IMR-90 (cell line): Measurements from ENCODE around the gene DIP2B. TPM values are rescaled to one million over a fixed set of nuclear protein-coding genes. Genes with fewer than 3 reads are reported as not detected.

ENCODE experiments used
- ATAC-seq: fragments of 200-7000 bp; cut with Tn5 transposase; 2 replicates; pipeline ENCODE4 v1.9.1; 2020; ENCODE audit warnings: low read depth, mild to moderate bottlenecking, moderate library complexity
- BruUV-seq: library from RNA; stranded (reverse); fragments of 400-500 nt; replicated peaks from 2 replicates; lab custom pipeline; 2021; lab: Mats Ljungman, UMichigan
- CTCF ChIA-PET: fragments of 300-600 bp; formaldehyde crosslinking; extraction: SDS; loops from one replicate; lab custom pipeline; 2021; ENCODE audit warnings: antibody characterized with exemption; lab: Yijun Ruan, JAX
- POLR2A ChIA-PET: fragments of 300-600 bp; sonication (Branson Sonifier 250); formaldehyde crosslinking; loops from one replicate; lab custom pipeline; 2022; ENCODE audit warnings: antibody characterized with exemption; ENCODE audit not compliant: unreplicated experiment; lab: Charles Lee
- DNase-seq: peaks from one replicate; pipeline ENCODE4 v3.0.0; 2013
- H2AFZ ChIP-seq: replicated peaks from 2 replicates; pipeline ENCODE3; 2013; ENCODE audit warnings: low read length, mild to moderate bottlenecking; ENCODE audit not compliant: poor library complexity
- H2AK5ac ChIP-seq: 2 replicates; pipeline ENCODE4 v1.6.1; 2013; ENCODE audit warnings: low read depth, low read length, inconsistent platforms
- H2AK9ac ChIP-seq: replicated peaks from 2 replicates; pipeline ENCODE3; 2013; ENCODE audit warnings: mild to moderate bottlenecking, low read depth, low read length, moderate library complexity; ENCODE audit not compliant: poor library complexity
- H2BK120ac ChIP-seq: 2 replicates; pipeline ENCODE4 v1.6.1; 2013; ENCODE audit warnings: low read depth, low read length, inconsistent platforms
- H2BK15ac ChIP-seq: 3 replicates; pipeline ENCODE4 v1.6.1; 2013; ENCODE audit warnings: low read depth, low read length, inconsistent platforms
- H2BK20ac ChIP-seq: 2 replicates; pipeline ENCODE4 v1.6.1; 2013; ENCODE audit warnings: low read depth, mild to moderate bottlenecking, inconsistent platforms, low read length, moderate library complexity
- H2BK5ac ChIP-seq: 2 replicates; pipeline ENCODE4 v1.6.1; 2013; ENCODE audit warnings: mild to moderate bottlenecking, low read depth, low read length, inconsistent platforms; ENCODE audit not compliant: poor library complexity, severe bottlenecking
- H3K14ac ChIP-seq: replicated peaks from 2 replicates; pipeline ENCODE4 v1.6.1; 2013; ENCODE audit warnings: low read depth, low read length, inconsistent platforms
- H3K18ac ChIP-seq: 2 replicates; pipeline ENCODE4 v1.6.1; 2013; ENCODE audit warnings: low read depth, low read length, control low read depth
- H3K23ac ChIP-seq: 2 replicates; pipeline ENCODE4 v1.6.1; 2013; ENCODE audit warnings: low read depth, low read length, inconsistent platforms
- H3K27ac ChIP-seq: 2 replicates; pipeline ENCODE4 v1.5.1; 2013; ENCODE audit warnings: mild to moderate bottlenecking, control low read depth, low read length; ENCODE audit not compliant: insufficient read depth
- H3K27me3 ChIP-seq: 2 replicates; pipeline ENCODE4 v1.6.1; 2013; ENCODE audit warnings: low read length; ENCODE audit not compliant: control insufficient read depth, insufficient read depth
- H3K36me3 ChIP-seq: 2 replicates; pipeline ENCODE4 v1.6.1; 2013; ENCODE audit warnings: low read length, mixed read lengths; ENCODE audit not compliant: control insufficient read depth, insufficient read depth
- H3K4ac ChIP-seq: 2 replicates; pipeline ENCODE4 v1.6.1; 2013; ENCODE audit warnings: low read depth, low read length, inconsistent platforms
- H3K4me1 ChIP-seq: 2 replicates; pipeline ENCODE4 v1.6.1; 2013; ENCODE audit warnings: low read length, mixed read lengths; ENCODE audit not compliant: control insufficient read depth, insufficient read depth
- H3K4me2 ChIP-seq: 2 replicates; pipeline ENCODE4 v1.6.1; 2013; ENCODE audit warnings: low read depth, mild to moderate bottlenecking, control low read depth, low read length, moderate library complexity
- H3K4me3 ChIP-seq: 2 replicates; pipeline ENCODE4 v1.5.1; 2013; ENCODE audit warnings: low read depth, mild to moderate bottlenecking, control low read depth, low read length, moderate library complexity; ENCODE audit not compliant: insufficient read depth
- H3K56ac ChIP-seq: 2 replicates; pipeline ENCODE4 v1.6.1; 2013; ENCODE audit warnings: low read length, inconsistent platforms; ENCODE audit not compliant: insufficient read depth; ENCODE audit errors: extremely low read depth
- H3K79me1 ChIP-seq, 2 experiments: 2 replicates each; pipeline ENCODE4 v1.6.1; 2013; ENCODE audit warnings: low read length in 2 of 2, inconsistent platforms in 1 of 2, low read depth in 1 of 2
- H3K9ac ChIP-seq: 2 replicates; pipeline ENCODE4 v1.6.1; 2013; ENCODE audit warnings: low read depth, low read length, control low read depth
- H3K9me1 ChIP-seq: 2 replicates; pipeline ENCODE4 v1.6.1; 2013; ENCODE audit warnings: low read length, inconsistent platforms; ENCODE audit not compliant: insufficient read depth
- H3K9me3 ChIP-seq: 2 replicates; pipeline ENCODE4 v1.6.1; 2013; ENCODE audit warnings: low read length; ENCODE audit not compliant: control insufficient read depth, insufficient read depth
- H4K20me1 ChIP-seq: 2 replicates; pipeline ENCODE4 v1.6.1; 2013; ENCODE audit warnings: low read length, inconsistent platforms; ENCODE audit not compliant: insufficient read depth
- H4K5ac ChIP-seq: 2 replicates; pipeline ENCODE4 v1.6.1; 2013; ENCODE audit warnings: mild to moderate bottlenecking, low read depth, low read length, control low read depth
- H4K8ac ChIP-seq, 2 experiments: 2 replicates each; pipeline ENCODE4 v1.6.1; 2013; ENCODE audit warnings: low read depth in 2 of 2, low read length in 2 of 2, control low read depth in 1 of 2, inconsistent platforms in 1 of 2
- H4K91ac ChIP-seq: 2 replicates; pipeline ENCODE4 v1.6.1; 2013; ENCODE audit warnings: low read depth, low read length, inconsistent platforms; ENCODE audit not compliant: insufficient read depth
- BHLHE40 ChIP-seq: fragments of 150-350 bp; IDR thresholded peaks from 2 replicates; pipeline ENCODE4 v1.6.1; 2016; ENCODE audit warnings: mild to moderate bottlenecking, low read depth, low read length
- FOS ChIP-seq: fragments of 150-350 bp; IDR thresholded peaks from 2 replicates; pipeline ENCODE4 v1.6.1; 2016; ENCODE audit warnings: low read depth, low read length
- MAFK ChIP-seq: IDR thresholded peaks from 2 replicates; pipeline ENCODE4 v1.6.1; 2012; ENCODE audit warnings: low read depth, low read length, improper control_type of control experiment
- MAZ ChIP-seq: IDR thresholded peaks from 2 replicates; pipeline ENCODE4 v1.6.1; 2012; ENCODE audit warnings: low read depth, mild to moderate bottlenecking, low read length, improper control_type of control experiment, moderate library complexity, borderline replicate concordance
- RCOR1 ChIP-seq: IDR thresholded peaks from 2 replicates; pipeline ENCODE4 v1.6.1; 2012; ENCODE audit warnings: mild to moderate bottlenecking, low read length, improper control_type of control experiment; ENCODE audit not compliant: insufficient replicate concordance
- RFX5 ChIP-seq: IDR thresholded peaks from 2 replicates; pipeline ENCODE4 v1.8.0; 2012; ENCODE audit warnings: low read depth, mild to moderate bottlenecking, low read length, moderate library complexity
- SMC3 ChIP-seq: fragments of 150-350 bp; IDR thresholded peaks from 2 replicates; pipeline ENCODE4 v1.6.1; 2016; ENCODE audit warnings: low read depth, mild to moderate bottlenecking, antibody characterized with exemption, low read length, moderate library complexity
- WGBS, 2 experiments: methylation state at CpG; one replicate each; pipeline versions ENCODE4 v1.1.5 to v1.1.7; 2013; ENCODE audit warnings: missing lambda C conversion rate in 2 of 2; ENCODE audit not compliant: insufficient read length in 1 of 2; ENCODE audit errors: extremely low coverage in 2 of 2; 5-methylcytosine and 5-hydroxymethylcytosine counted together
- dilution Hi-C: fragments of 300-500 bp; cut with HindIII; formaldehyde crosslinking; loops from one replicate; pipeline ENCODE4 v1.14.3; 2018; ENCODE audit warnings: low sequenced_read_pairs; ENCODE audit not compliant: unreplicated experiment
- in situ Hi-C: fragments of 300-500 bp; cut with MboI; formaldehyde crosslinking; loops from 3 replicates; pipeline ENCODE4 v1.14.3; 2019; ENCODE audit warnings: low sequenced_read_pairs, inconsistent platforms, mixed read lengths
- intact Hi-C: fragments of 100-400 bp; cut with micrococcal nuclease; formaldehyde crosslinking; loops from 2 replicates; pipeline ENCODE4 v1.10.0; 2022
- polyA plus RNA-seq, 3 experiments: library from polyadenylated mRNA; depleted of rRNA; stranded (reverse); fragments of >200 nt; gene quantifications; 2 replicates each; pipeline ENCODE4 v1.2.3, GENCODE V29; 2012; ENCODE audit warnings: low replicate concordance in 1 of 3
- total RNA-seq: library from RNA; depleted of rRNA; stranded (reverse); fragments of >200 nt; gene quantifications from 2 replicates; pipeline ENCODE4 v1.2.3, GENCODE V29; 2012
- TF ChIP-seq, protein P1 (sequence below): conservative IDR thresholded peaks from 2 replicates; pipeline ENCODE4 v1.5.1; 2012; ENCODE audit warnings: mild to moderate bottlenecking, low read depth, low read length, improper control_type of control experiment

Gene DIP2B
- total and polyA plus RNA-seq, 2 of the 4 experiments (the other 2 are of a cell fraction): 7.7 to 12.9 TPM

DNA sequence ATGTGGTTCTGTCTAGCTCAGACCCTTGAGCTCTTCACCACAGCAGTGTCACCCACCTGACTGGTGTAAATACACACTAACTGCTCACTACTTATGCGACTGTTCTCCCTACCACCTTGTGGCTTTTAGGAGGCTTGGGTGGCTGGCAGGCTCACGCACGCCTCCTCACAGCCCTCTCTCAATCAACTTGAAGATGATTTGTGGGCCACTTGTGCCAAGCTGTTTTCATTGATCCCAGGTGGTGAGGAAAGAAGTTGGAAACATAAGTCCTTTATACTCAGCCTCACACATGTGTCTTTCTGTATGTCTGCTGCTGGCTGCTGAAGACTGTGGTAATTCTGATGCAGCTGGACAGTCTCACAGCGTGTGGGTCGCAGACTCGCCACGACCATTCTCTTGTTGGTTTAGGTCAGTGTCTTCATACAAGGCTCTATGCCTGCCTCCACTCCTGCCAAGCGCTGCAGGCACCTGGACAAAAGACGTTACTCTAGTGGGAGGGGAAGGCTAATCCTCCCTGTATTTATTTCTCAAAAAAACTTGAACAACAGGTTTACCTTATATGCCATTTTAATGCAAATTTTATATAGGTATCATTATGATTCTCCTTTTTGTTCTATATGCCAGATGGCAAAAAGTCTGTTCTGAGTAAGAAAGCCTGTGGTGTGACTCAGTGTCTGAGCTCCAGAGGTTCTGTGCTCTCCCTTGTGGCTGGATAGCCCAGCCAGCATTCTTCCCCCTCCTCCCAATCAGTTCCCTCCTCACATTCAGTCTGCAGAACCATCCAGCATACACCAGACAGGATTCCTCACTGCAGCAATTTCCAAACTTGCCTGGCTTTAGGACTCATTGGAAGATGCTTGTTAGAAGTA is 115.6 kb downstream of the DIP2B start:
- dilution Hi-C loops: no loop called here
- H4K5ac ChIP-seq: peak overlapping the region; percentile 73; the same call in 1 of the 2 replicates
- H3K27me3 ChIP-seq: no peaks in the 10 kb centered on the region
- ChIA-PET POLR2A (no interaction called here), CTCF (no interaction called here)
- H4K20me1 ChIP-seq: peaks cover 6% of the 10 kb centered on the region; the same call in 1 of the 2 replicates
- peaks cover 23% of the 10 kb centered on the region for H3K4me1 ChIP-seq
- peak overlapping the region; percentile 55 for H3K23ac ChIP-seq
- H3K14ac ChIP-seq: peak overlapping the region; percentile 82
- peak overlapping the region; percentile 78 for H2AK5ac ChIP-seq
- no peak overlapping the region for H3K4me3 ChIP-seq
- H3K9me1 ChIP-seq: peaks cover 24% of the 10 kb centered on the region
- H2BK15ac ChIP-seq: peak overlapping the region; percentile 67; the same call in 2 of the 3 replicates
- no peaks in the 10 kb centered on the region for H3K9me3 ChIP-seq
- peak overlapping the region; percentile 20 for H3K18ac ChIP-seq
- ATAC-seq: peak; percentile 94
- peak overlapping the region; percentile 50 for H2AK9ac ChIP-seq
- peak overlapping the region; percentile 40 to 54 for H4K8ac ChIP-seq
- H3K9ac ChIP-seq: no peak overlapping the region; the same call in 1 of the 2 replicates
- peak overlapping the region; percentile 63 for H2BK5ac ChIP-seq
- peak overlapping the region; percentile 61 for H3K4me2 ChIP-seq
- 37% methylated on average over 5 of the region's 9 CpGs; no CpG with 5 or more reads in 1 of the 2 experiments for WGBS, 2 experiments
- peak overlapping the region; percentile 91 for H3K4ac ChIP-seq
- no peaks in the 10 kb centered on the region for H3K36me3 ChIP-seq
- intact Hi-C loops: loop anchor here (5.0 kb wide), 2 partner anchors 48 to 113 kb away; no protein-coding TSS in a partner anchor
- peak overlapping the region; percentile 7; the same call in 1 of the 2 replicates for H3K56ac ChIP-seq
- peak overlapping the region; percentile 54 for H4K91ac ChIP-seq
- BruUV-seq: no TSS peak
- H3K79me1 ChIP-seq: peaks cover 33 to 66% of the 10 kb centered on the region in 2 experiments
- peak; percentile 95 for DNase-seq
- H2AFZ ChIP-seq: peak overlapping the region; percentile 34
- peak overlapping the region; percentile 52; the same call in 1 of the 2 replicates for H2BK20ac ChIP-seq
- no peak for TF ChIP-seq RFX5
- TF ChIP-seq, protein P1, sequence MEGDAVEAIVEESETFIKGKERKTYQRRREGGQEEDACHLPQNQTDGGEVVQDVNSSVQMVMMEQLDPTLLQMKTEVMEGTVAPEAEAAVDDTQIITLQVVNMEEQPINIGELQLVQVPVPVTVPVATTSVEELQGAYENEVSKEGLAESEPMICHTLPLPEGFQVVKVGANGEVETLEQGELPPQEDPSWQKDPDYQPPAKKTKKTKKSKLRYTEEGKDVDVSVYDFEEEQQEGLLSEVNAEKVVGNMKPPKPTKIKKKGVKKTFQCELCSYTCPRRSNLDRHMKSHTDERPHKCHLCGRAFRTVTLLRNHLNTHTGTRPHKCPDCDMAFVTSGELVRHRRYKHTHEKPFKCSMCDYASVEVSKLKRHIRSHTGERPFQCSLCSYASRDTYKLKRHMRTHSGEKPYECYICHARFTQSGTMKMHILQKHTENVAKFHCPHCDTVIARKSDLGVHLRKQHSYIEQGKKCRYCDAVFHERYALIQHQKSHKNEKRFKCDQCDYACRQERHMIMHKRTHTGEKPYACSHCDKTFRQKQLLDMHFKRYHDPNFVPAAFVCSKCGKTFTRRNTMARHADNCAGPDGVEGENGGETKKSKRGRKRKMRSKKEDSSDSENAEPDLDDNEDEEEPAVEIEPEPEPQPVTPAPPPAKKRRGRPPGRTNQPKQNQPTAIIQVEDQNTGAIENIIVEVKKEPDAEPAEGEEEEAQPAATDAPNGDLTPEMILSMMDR: 0 out of 2 replicates have a peak, but pooled peaks have one; percentile 17
- TF ChIP-seq RCOR1: no peak
- peak; percentile 52 for TF ChIP-seq MAFK
- TF ChIP-seq FOS: peak; percentile 64; the same call in 1 of the 2 replicates
- TF ChIP-seq SMC3: 0 out of 2 replicates have a peak, but pooled peaks have one; percentile 24
- TF ChIP-seq BHLHE40: no peak
- TF ChIP-seq MAZ: 0 out of 2 replicates have a peak, but pooled peaks have one; percentile 15
- H3K27ac ChIP-seq: peak overlapping the region; percentile 39
- peak overlapping the region; percentile 81 for H2BK120ac ChIP-seq
- in situ Hi-C loops: no loop called here
